ENCODE measurements around the gene C2CD2L.

GRCh38 chr11:119094816-119095065 lies 12.4 kb upstream of the C2CD2L start:
- TF ChIP-seq CTCF (IDR thresholded peaks at IDR 0.05) (peak in 2 of 3 experiments; percentile 55 to 65), POLR2A (IDR thresholded peaks at IDR 0.05) (no peak)
